Fibroblast of pulmonary artery (primary cell): Measurements from ENCODE around the gene ERP27.

Source experiments
- DNase-seq: peaks from one replicate; pipeline ENCODE4 v3.0.0-alpha.2; 2010; ENCODE audit warnings: low read depth
- H3K4me3 ChIP-seq: replicated peaks from 2 replicates; pipeline ENCODE4 v1.5.1; 2011; ENCODE audit warnings: low read depth, mild to moderate bottlenecking, control low read depth, low read length, moderate library complexity
- CTCF ChIP-seq: IDR thresholded peaks from 2 replicates; pipeline ENCODE4 v1.5.1; 2011; ENCODE audit warnings: mild to moderate bottlenecking, control low read depth, low read length, inconsistent platforms; ENCODE audit errors: missing control alignments

ERP27 gene

GRCh38 chr12:14960548-14961465 is 22.5 kb upstream of the ERP27 start:
- H3K4me3 ChIP-seq, result peak overlapping the region; percentile 56
- peak; percentile 93 for DNase-seq
- no peak for TF ChIP-seq CTCF

GRCh38 chr12:14959916-14960496 is 21.7 kb upstream of the ERP27 start:
- no peak for DNase-seq
- no peak for TF ChIP-seq CTCF
- H3K4me3 ChIP-seq, result peak overlapping the region; percentile 3

- H3K4me3 ChIP-seq, result no peak overlapping the region
- DNase-seq, result no peak
Measured at GRCh38 chr12:14959463-14959862, 21.1 kb upstream of the ERP27 start.

GRCh38 chr12:14959126-14959440 is 20.7 kb upstream of the ERP27 start:
- no peak for DNase-seq
- H3K4me3 ChIP-seq, result no peak overlapping the region
- TF ChIP-seq CTCF, result no peak

More at GRCh38 chr12:14959463-14959862, 21.1 kb upstream of the ERP27 start:
- no peak for TF ChIP-seq CTCF

GRCh38 chr12:14958361-14959125 is 20.2 kb upstream of the ERP27 start:
- no peak for DNase-seq
- TF ChIP-seq CTCF, result no peak
- no peak overlapping the region for H3K4me3 ChIP-seq

- no peak overlapping the region for H3K4me3 ChIP-seq
- TF ChIP-seq CTCF, result no peak
- DNase-seq, result no peak
Measured at GRCh38 chr12:14957551-14958168, 19.3 kb upstream of the ERP27 start.
